GM19397 (cell line): ENCODE results near the gene STRIT1.

Experiments used
- ATAC-seq: cut with Tn5 transposase; IDR thresholded peaks from one replicate; pipeline ENCODE4 v1.9.1; 2021; ENCODE audit warnings: mild to moderate bottlenecking, moderate library complexity; ENCODE audit not compliant: unreplicated experiment

STRIT1 gene

DNA sequence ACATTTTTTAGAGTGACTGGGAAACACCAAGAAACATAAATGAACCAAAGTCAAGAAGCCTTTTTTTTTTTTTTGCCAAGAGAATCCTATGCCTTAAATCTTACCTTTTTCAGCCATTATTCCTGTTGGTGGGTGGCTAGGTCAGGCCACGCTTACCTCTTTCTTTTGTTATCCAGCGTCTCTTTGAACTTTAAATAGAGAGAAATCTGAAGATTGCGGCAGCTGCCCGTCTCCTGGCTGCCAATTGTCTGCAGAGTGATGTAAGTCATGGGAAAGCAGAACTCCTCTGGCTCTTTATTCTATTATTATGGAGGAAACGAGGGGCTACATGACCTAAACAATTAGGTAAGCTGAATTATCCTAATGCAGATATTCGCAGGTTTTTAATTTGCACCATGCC lies at the start of gene STRIT1:
STRIT1 (minus strand) TSS at position 168 of the 400 bp plus-strand sequence.
- ATAC-seq, result no peak

DNA sequence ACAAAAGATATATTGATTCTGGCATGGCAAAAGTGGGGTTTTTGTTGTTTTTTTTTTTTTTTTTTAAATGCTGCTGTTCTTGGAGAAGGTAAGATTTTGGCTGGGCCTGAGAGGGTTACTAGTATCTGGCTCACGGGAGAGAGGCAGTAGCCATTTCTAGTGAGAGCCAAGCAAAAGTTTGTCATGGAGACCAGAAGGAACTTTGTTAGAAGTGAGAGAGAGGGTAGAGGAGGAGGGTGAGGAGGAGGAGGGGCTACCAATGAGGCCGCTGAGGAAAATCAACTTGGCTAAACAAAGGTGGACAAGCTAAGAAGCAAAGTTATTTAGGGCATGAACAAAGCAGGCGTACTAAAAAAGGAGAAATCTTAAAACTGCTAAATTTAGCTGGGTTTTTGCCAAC lies 48.9 kb upstream of the STRIT1 start:
- ATAC-seq, result no peak

- no peak for ATAC-seq
Measured at GRCh38 chr3:155339052-155339451, 45.6 kb upstream of the STRIT1 start.

DNA sequence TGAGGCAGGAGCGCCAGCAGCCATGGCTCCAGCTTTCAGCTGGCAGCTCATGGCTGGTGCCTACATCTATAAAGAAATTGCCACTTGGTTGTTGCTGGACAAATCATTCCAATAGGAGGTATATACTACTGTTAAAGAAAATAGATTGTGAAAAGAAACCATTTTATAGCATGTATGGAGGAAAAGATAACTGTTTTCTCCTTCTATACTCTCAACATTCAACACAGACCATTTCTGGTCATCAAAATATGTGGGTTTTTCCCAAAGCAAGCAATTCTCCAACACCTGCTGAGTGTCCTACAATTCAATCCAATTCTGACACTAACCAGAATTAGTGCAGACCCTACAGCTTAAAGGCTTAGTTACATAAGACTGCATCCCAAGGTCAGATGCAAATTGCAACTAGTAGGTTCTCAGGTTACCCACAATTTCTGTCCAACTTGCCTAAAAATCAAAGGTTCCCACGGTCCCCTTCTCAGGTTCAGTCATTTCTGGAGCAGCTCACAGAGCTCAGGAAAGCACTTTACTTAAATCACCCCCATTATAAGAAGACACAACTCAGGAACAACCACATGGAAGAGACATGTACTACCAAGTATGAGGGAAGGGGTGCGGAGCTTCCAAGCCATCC lies 42.4 kb upstream of the STRIT1 start:
- no peak for ATAC-seq

DNA sequence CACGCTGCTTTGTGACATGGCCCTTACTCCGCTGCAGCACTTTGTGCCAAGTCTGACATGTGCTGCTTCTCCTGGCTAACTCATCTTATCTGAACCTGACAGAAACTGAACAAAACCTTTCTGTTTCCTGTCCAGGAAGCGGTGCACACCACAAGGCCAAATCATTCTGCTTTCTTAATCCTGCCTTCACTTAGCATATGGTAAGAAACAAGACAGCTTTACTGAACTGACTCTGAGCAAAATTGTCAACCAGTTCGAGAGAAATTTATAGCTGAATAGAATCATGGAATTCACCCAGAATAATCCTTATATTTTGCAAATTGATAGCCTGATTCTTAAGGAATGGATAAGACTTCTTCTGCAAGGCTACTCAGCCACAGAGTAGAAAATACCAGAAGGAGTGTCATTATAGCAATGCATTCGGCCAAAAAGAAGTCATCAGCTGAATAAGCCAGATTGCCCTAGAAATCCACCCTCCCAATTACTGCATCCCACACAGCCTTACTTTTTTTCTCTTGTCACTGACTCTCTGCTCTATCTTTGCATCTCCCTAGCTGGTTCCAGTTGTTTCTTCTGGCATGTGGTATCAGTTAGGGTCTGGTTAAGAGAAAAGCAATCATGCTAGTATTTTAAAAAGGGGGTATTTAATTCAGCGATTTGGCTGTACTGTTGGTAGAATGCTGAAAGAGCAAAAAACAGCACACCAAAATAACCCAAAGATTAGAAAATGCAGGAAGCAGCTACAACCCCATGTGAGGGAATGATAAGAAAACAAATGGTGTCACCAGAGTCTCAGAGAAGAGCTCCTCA lies 41.6 kb upstream of the STRIT1 start:
- peak; percentile 74 for ATAC-seq

DNA sequence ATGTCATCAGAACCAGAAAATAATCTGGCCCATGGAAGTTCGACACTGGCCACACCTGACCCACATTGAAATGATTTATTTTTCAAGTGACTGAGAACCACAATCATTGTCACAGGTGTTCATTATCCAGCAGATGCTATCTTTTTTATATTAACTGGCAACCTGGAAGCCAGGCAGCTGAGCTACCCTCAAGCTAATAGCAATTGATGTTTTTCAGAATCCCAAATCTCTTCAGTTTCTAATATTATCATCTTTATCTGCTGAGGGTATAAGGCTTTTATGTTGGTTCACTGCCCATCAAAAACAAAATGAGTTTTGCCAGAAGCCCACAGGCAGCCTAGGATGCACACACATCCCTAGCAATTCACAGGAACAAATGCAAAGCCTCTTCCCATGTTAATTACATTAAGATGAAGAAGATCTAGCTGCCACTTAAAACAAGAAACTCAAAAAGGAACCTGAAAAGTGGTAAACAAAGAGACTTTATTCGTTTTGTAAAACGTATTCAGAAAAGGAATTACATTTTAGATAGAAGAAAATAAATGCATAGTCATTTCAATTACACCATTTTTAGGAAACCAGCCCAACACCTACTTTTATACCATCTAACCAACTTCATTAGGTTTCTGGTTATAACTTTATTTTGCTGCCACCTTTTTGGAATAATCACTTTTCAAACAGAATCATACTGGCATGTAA lies 40.9 kb upstream of the STRIT1 start:
- ATAC-seq, result no peak

DNA sequence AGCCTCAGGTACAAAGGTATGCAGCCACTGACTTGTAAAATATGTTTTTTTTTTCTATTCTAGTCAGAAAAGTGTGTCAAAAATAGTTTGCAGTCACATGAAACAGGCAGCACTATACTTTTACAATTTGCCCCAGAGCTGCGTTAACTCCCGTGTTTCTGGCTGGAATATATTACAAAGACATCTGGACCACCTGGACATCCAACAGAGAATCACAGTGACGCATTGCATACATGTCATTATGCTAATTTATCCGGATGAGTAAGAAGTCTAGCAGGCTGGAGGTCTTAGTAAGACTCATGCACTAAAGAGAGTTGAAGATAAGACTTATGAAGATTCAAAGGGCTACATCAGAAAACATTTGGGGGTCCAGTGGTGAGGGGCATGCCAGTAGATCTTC lies 39.2 kb upstream of the STRIT1 start:
- no peak for ATAC-seq

- ATAC-seq, result no peak
Measured at GRCh38 chr3:155331078-155331477, 37.6 kb upstream of the STRIT1 start.

- no peak for ATAC-seq
Measured at GRCh38 chr3:155330370-155330769, 36.9 kb upstream of the STRIT1 start.

DNA sequence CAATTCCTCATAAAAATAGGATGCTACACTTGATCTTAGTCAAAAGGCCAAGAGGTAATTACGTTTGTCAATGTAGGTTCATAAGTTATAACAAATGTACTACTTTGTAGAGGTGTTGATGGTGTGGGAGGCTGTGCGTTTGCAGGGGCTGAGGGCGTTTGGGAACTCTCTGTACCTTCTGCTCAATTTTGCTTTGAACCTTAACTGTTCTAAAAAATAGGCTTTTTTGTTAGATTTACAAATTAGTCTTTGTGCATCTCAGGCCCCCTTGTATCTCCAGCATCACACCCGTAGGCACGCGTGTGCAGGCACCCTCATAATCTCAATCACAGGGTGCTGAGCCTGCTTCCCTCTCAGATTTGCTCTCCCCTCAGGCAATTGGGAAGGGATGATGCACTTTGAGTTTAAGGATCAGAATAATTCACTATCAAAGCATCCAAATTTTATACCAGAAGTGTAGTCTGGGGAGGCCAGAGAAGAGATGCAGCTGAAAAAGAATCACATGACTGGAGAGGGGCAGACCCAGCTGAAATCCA lies 36.1 kb upstream of the STRIT1 start:
- no peak for ATAC-seq

- no peak for ATAC-seq
Measured at GRCh38 chr3:155327871-155328270, 34.4 kb upstream of the STRIT1 start.

- ATAC-seq, result no peak
Measured at GRCh38 chr3:155327430-155327829, 33.9 kb upstream of the STRIT1 start.

GRCh38 chr3:155326901-155327300 lies 33.4 kb upstream of the STRIT1 start:
- ATAC-seq, result no peak

GRCh38 chr3:155326244-155326643 lies 32.8 kb upstream of the STRIT1 start:
- no peak for ATAC-seq

DNA sequence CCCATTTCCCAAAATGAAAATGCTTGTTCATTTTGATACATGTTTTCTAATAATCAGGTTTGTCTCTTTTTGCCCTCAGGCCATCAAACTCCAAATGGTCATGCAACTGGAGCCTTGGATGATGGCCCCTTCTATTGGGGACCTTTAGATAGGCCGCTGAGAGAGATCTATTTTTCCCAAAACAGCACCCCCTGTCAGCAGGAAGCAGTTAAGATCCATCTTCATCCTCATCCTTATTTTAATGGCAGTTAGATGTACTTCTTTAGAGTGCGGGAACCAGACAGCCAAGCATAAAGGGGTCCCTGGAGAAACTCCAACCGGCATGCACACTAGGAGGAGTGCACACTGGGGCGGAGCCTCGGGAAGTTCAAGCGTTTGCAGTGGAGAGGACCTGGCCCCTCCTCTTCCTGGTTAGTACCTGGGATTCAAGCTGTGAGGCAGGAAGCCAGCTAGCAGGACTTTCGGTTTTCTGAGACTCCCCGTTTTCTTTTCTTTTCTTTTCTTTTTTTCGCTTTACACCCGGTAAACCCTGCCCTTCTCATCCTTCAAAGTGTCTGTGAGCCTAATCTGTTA lies 31.9 kb upstream of the STRIT1 start:
- no peak for ATAC-seq

- ATAC-seq, result no peak
Measured at GRCh38 chr3:155323063-155323666, 29.7 kb upstream of the STRIT1 start.

DNA sequence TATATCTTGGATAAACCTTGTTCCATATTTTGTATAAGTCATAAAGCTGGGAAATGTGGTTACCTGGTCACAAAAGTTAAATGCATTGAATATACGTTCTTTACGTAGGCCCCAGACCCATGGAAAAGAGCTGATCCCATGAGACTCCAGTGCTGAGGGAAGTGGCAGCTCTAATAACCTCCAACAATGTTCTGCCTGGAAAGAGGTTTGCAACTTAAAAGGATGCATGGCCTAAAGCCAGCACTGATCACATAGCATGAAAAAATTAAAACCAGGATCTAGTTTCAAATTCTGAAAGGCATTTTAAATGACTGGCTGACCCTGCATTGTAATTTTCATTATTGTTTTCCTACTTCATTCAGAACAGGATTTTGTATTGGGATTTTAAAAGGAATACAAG lies 27.9 kb upstream of the STRIT1 start:
- ATAC-seq, result no peak

GRCh38 chr3:155320934-155321333 lies 27.5 kb upstream of the STRIT1 start:
- ATAC-seq, result no peak

- no peak for ATAC-seq
Measured at GRCh38 chr3:155318740-155319139, 25.3 kb upstream of the STRIT1 start.

GRCh38 chr3:155317211-155317610 lies 23.7 kb upstream of the STRIT1 start:
- ATAC-seq, result no peak

GRCh38 chr3:155316426-155316825 lies 22.9 kb upstream of the STRIT1 start:
- no peak for ATAC-seq
